HEK293 (cell line): Measurements from ENCODE around the gene MYOF.

Experiments
- GFI1B ChIP-seq: fragments of 450-650 bp; formaldehyde crosslinking; IDR thresholded peaks from 2 replicates; pipeline ENCODE4 v1.5.1; 2016; ENCODE audit warnings: missing biosample characterization, missing genetic modification characterization
- GLIS2 ChIP-seq: fragments of 450-650 bp; formaldehyde crosslinking; IDR thresholded peaks from 2 replicates; pipeline ENCODE4 v1.5.1; 2016; ENCODE audit warnings: missing biosample characterization, missing genetic modification characterization
- IKZF3 ChIP-seq: fragments of 450-650 bp; IDR thresholded peaks from 2 replicates; pipeline ENCODE4 v1.5.0; 2018; ENCODE audit warnings: missing biosample characterization, mild to moderate bottlenecking, missing genetic modification characterization, moderate library complexity
- KLF1 ChIP-seq: fragments of 450-650 bp; formaldehyde crosslinking; IDR thresholded peaks from 2 replicates; pipeline ENCODE4 v1.5.1; 2016; ENCODE audit warnings: missing biosample characterization, missing genetic modification characterization
- KLF10 ChIP-seq: fragments of 450-650 bp; IDR thresholded peaks from 2 replicates; pipeline ENCODE4 v1.5.1; 2018; ENCODE audit warnings: missing biosample characterization, mild to moderate bottlenecking, missing genetic modification characterization
- MYNN ChIP-seq: fragments of 450-650 bp; formaldehyde crosslinking; IDR thresholded peaks from 2 replicates; pipeline ENCODE4 v1.5.1; 2016; ENCODE audit warnings: missing biosample characterization, missing genetic modification characterization, borderline replicate concordance
- ZBTB21 ChIP-seq: fragments of 450-650 bp; formaldehyde crosslinking; IDR thresholded peaks from 2 replicates; pipeline ENCODE4 v1.5.1; 2017; ENCODE audit warnings: missing biosample characterization, missing genetic modification characterization
- ZFP37 ChIP-seq: fragments of 450-650 bp; formaldehyde crosslinking; IDR thresholded peaks from 2 replicates; pipeline ENCODE4 v1.5.1; 2016; ENCODE audit warnings: missing biosample characterization, missing genetic modification characterization
- ZNF112 ChIP-seq: fragments of 450-650 bp; formaldehyde crosslinking; IDR thresholded peaks from 2 replicates; pipeline ENCODE4 v1.5.0; 2017; ENCODE audit warnings: missing biosample characterization, missing genetic modification characterization
- ZNF132 ChIP-seq: fragments of 450-650 bp; formaldehyde crosslinking; IDR thresholded peaks from 2 replicates; pipeline ENCODE4 v1.5.1; 2017; ENCODE audit warnings: missing biosample characterization, missing genetic modification characterization, borderline replicate concordance
- ZNF133 ChIP-seq: fragments of 450-650 bp; formaldehyde crosslinking; IDR thresholded peaks from 2 replicates; pipeline ENCODE4 v1.5.1; 2016; ENCODE audit warnings: missing biosample characterization, missing genetic modification characterization
- ZNF155 ChIP-seq: fragments of 450-650 bp; formaldehyde crosslinking; IDR thresholded peaks from 2 replicates; pipeline ENCODE4 v1.5.1; 2016; ENCODE audit warnings: missing biosample characterization, missing genetic modification characterization
- ZNF2 ChIP-seq: fragments of 450-650 bp; formaldehyde crosslinking; IDR thresholded peaks from 2 replicates; pipeline ENCODE4 v1.5.1; 2016; ENCODE audit warnings: missing biosample characterization, missing genetic modification characterization
- ZNF239 ChIP-seq: fragments of 450-650 bp; formaldehyde crosslinking; IDR thresholded peaks from 2 replicates; pipeline ENCODE4 v1.5.1; 2016; ENCODE audit warnings: missing biosample characterization, missing genetic modification characterization
- ZNF24 ChIP-seq: fragments of 450-650 bp; formaldehyde crosslinking; IDR thresholded peaks from 2 replicates; pipeline ENCODE4 v1.5.1; 2016; ENCODE audit warnings: missing biosample characterization, missing genetic modification characterization
- ZNF324 ChIP-seq: fragments of 450-650 bp; formaldehyde crosslinking; IDR thresholded peaks from 2 replicates; pipeline ENCODE4 v1.5.1; 2016; ENCODE audit warnings: missing biosample characterization, missing genetic modification characterization
- ZNF335 ChIP-seq: fragments of 450-650 bp; formaldehyde crosslinking; conservative IDR thresholded peaks from 2 replicates; pipeline ENCODE4 v1.5.1; 2016; ENCODE audit warnings: missing biosample characterization, missing genetic modification characterization
- ZNF341 ChIP-seq: fragments of 450-650 bp; formaldehyde crosslinking; IDR thresholded peaks from 2 replicates; pipeline ENCODE4; 2016; ENCODE audit warnings: low read depth, missing biosample characterization, missing genetic modification characterization
- ZNF37A ChIP-seq: fragments of 450-650 bp; IDR thresholded peaks from 2 replicates; pipeline ENCODE4 v1.5.1; 2018; ENCODE audit warnings: missing biosample characterization, missing genetic modification characterization
- ZNF501 ChIP-seq: fragments of 450-650 bp; formaldehyde crosslinking; IDR thresholded peaks from 2 replicates; pipeline ENCODE4 v1.5.1; 2016; ENCODE audit warnings: missing biosample characterization, missing genetic modification characterization
- ZNF558 ChIP-seq: fragments of 450-650 bp; formaldehyde crosslinking; IDR thresholded peaks from 2 replicates; pipeline ENCODE4 v1.5.1; 2016; ENCODE audit warnings: missing biosample characterization, missing genetic modification characterization
- ZNF610 ChIP-seq: fragments of 450-650 bp; formaldehyde crosslinking; IDR thresholded peaks from 2 replicates; pipeline ENCODE4 v1.5.1; 2016; ENCODE audit warnings: missing biosample characterization, missing genetic modification characterization, borderline replicate concordance
- ZNF623 ChIP-seq: fragments of 450-650 bp; formaldehyde crosslinking; IDR thresholded peaks from 2 replicates; pipeline ENCODE4 v1.5.1; 2016; ENCODE audit warnings: missing biosample characterization, missing genetic modification characterization
- ZNF624 ChIP-seq: fragments of 450-650 bp; formaldehyde crosslinking; IDR thresholded peaks from 2 replicates; pipeline ENCODE4 v1.5.1; 2017; ENCODE audit warnings: missing biosample characterization, missing genetic modification characterization
- ZNF658 ChIP-seq: fragments of 450-650 bp; formaldehyde crosslinking; IDR thresholded peaks from 2 replicates; pipeline ENCODE4; 2016; ENCODE audit warnings: missing biosample characterization, missing genetic modification characterization
- ZNF664 ChIP-seq: fragments of 450-650 bp; formaldehyde crosslinking; IDR thresholded peaks from 2 replicates; pipeline ENCODE4 v1.5.1; 2016; ENCODE audit warnings: missing biosample characterization, missing genetic modification characterization
- ZNF747 ChIP-seq: fragments of 450-650 bp; formaldehyde crosslinking; IDR thresholded peaks from 2 replicates; pipeline ENCODE4 v1.5.1; 2016; ENCODE audit warnings: missing biosample characterization, missing genetic modification characterization
- ZSCAN23 ChIP-seq: fragments of 450-650 bp; formaldehyde crosslinking; IDR thresholded peaks from 2 replicates; pipeline ENCODE4 v1.5.1; 2016; ENCODE audit warnings: missing biosample characterization, missing genetic modification characterization
- TF ChIP-seq, protein P1 (sequence below): fragments of 450-650 bp; formaldehyde crosslinking; IDR thresholded peaks from 2 replicates; pipeline ENCODE4 v1.5.1; 2016; ENCODE audit warnings: missing biosample characterization, missing genetic modification characterization
- TF ChIP-seq, protein P2 (sequence below): fragments of 450-650 bp; formaldehyde crosslinking; IDR thresholded peaks from 2 replicates; pipeline ENCODE4 v1.5.1; 2017; ENCODE audit warnings: missing biosample characterization, mild to moderate bottlenecking, missing genetic modification characterization, moderate library complexity
- TF ChIP-seq, protein P3 (sequence below): fragments of 450-650 bp; formaldehyde crosslinking; IDR thresholded peaks from 2 replicates; pipeline ENCODE4 v1.5.1; 2016; ENCODE audit warnings: missing biosample characterization, missing genetic modification characterization
- TF ChIP-seq, protein P4 (sequence below): fragments of 450-650 bp; formaldehyde crosslinking; IDR thresholded peaks from 2 replicates; pipeline ENCODE4 v1.5.1; 2017; ENCODE audit warnings: missing biosample characterization, missing genetic modification characterization
- TF ChIP-seq, protein P5 (sequence below): fragments of 450-650 bp; formaldehyde crosslinking; IDR thresholded peaks from 2 replicates; pipeline ENCODE4 v1.5.1; 2016; ENCODE audit warnings: missing biosample characterization, missing genetic modification characterization
- TF ChIP-seq, protein P6 (sequence below): fragments of 450-650 bp; formaldehyde crosslinking; IDR thresholded peaks from 2 replicates; pipeline ENCODE4 v1.5.1; 2016; ENCODE audit warnings: missing biosample characterization, missing genetic modification characterization

Gene MYOF

DNA sequence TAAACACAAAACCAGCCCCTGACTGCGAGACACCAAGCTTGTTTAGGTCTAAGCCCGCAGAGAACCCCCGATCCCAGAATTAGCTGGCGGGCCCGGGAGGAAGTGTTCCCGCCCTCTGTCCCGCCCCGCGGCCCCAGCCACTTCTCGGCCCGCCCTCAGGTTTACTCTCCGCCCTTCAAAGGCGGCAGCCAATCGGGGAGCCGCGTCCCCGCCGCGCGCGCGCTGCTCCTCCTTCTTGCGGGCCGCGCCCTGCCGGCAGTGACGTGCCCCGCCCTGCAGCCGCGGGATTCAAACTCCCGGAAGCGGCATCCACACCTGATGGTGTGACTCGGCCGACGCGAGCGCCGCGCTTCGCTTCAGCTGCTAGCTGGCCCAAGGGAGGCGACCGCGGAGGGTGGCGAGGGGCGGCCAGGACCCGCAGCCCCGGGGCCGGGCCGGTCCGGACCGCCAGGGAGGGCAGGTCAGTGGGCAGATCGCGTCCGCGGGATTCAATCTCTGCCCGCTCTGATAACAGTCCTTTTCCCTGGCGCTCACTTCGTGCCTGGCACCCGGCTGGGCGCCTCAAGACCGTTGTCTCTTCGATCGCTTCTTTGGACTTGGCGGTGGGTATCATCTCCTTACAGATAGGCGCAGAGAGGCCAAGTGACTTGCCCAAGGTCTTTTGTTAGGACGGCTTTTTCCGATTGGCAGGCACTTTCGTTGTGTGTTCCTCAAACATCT is 14.3 kb upstream of the MYOF start, which contains the start of gene CEP55 (continued):
- peak; percentile 43; the same call in 1 of the 2 replicates for TF ChIP-seq ZNF341
- TF ChIP-seq MYNN (tag by site-specific recombination), result no peak
- TF ChIP-seq ZNF664, result no peak
- TF ChIP-seq KLF10 (tag by site-specific recombination), result peak; percentile 46; the same call in 1 of the 2 replicates
- TF ChIP-seq, protein P1, sequence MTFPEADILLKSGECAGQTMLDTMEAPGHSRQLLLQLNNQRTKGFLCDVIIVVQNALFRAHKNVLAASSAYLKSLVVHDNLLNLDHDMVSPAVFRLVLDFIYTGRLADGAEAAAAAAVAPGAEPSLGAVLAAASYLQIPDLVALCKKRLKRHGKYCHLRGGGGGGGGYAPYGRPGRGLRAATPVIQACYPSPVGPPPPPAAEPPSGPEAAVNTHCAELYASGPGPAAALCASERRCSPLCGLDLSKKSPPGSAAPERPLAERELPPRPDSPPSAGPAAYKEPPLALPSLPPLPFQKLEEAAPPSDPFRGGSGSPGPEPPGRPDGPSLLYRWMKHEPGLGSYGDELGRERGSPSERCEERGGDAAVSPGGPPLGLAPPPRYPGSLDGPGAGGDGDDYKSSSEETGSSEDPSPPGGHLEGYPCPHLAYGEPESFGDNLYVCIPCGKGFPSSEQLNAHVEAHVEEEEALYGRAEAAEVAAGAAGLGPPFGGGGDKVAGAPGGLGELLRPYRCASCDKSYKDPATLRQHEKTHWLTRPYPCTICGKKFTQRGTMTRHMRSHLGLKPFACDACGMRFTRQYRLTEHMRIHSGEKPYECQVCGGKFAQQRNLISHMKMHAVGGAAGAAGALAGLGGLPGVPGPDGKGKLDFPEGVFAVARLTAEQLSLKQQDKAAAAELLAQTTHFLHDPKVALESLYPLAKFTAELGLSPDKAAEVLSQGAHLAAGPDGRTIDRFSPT (tag by site-specific recombination), result peak; percentile 49; the same call in 1 of the 2 replicates
- no peak for TF ChIP-seq ZNF133 (tag by site-specific recombination)
- TF ChIP-seq GLIS2 (tag by site-specific recombination), result no peak
- TF ChIP-seq, protein P2, sequence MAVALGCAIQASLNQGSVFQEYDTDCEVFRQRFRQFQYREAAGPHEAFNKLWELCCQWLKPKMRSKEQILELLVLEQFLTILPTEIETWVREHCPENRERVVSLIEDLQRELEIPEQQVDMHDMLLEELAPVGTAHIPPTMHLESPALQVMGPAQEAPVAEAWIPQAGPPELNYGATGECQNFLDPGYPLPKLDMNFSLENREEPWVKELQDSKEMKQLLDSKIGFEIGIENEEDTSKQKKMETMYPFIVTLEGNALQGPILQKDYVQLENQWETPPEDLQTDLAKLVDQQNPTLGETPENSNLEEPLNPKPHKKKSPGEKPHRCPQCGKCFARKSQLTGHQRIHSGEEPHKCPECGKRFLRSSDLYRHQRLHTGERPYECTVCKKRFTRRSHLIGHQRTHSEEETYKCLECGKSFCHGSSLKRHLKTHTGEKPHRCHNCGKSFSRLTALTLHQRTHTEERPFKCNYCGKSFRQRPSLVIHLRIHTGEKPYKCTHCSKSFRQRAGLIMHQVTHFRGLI (tag by site-specific recombination), result peak; percentile 48; the same call in 1 of the 2 replicates
- peak; percentile 45 for TF ChIP-seq ZFP37 (tag by site-specific recombination)
- TF ChIP-seq, protein P3, sequence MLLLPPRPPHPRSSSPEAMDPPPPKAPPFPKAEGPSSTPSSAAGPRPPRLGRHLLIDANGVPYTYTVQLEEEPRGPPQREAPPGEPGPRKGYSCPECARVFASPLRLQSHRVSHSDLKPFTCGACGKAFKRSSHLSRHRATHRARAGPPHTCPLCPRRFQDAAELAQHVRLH (tag by site-specific recombination), result no peak
- no peak for TF ChIP-seq ZNF155 (tag by site-specific recombination)
- TF ChIP-seq ZNF37A (tag by site-specific recombination), result no peak
- no peak for TF ChIP-seq ZNF112 (tag by site-specific recombination)
- TF ChIP-seq ZNF132 (tag by site-specific recombination), result no peak
- no peak; the same call in 1 of the 2 replicates for TF ChIP-seq ZNF2
- TF ChIP-seq, protein P4, sequence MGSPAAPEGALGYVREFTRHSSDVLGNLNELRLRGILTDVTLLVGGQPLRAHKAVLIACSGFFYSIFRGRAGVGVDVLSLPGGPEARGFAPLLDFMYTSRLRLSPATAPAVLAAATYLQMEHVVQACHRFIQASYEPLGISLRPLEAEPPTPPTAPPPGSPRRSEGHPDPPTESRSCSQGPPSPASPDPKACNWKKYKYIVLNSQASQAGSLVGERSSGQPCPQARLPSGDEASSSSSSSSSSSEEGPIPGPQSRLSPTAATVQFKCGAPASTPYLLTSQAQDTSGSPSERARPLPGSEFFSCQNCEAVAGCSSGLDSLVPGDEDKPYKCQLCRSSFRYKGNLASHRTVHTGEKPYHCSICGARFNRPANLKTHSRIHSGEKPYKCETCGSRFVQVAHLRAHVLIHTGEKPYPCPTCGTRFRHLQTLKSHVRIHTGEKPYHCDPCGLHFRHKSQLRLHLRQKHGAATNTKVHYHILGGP (tag by site-specific recombination), result no peak
- TF ChIP-seq ZNF239 (tag by site-specific recombination), result no peak
- TF ChIP-seq ZNF558 (tag by site-specific recombination), result no peak
- TF ChIP-seq ZNF501, result peak; percentile 55; the same call in 1 of the 2 replicates
- TF ChIP-seq KLF1 (tag by site-specific recombination), result peak; percentile 93
- TF ChIP-seq ZNF747 (tag by site-specific recombination), result no peak
- peak; percentile 19; the same call in 1 of the 2 replicates for TF ChIP-seq GFI1B (tag by site-specific recombination)
- TF ChIP-seq, protein P5, sequence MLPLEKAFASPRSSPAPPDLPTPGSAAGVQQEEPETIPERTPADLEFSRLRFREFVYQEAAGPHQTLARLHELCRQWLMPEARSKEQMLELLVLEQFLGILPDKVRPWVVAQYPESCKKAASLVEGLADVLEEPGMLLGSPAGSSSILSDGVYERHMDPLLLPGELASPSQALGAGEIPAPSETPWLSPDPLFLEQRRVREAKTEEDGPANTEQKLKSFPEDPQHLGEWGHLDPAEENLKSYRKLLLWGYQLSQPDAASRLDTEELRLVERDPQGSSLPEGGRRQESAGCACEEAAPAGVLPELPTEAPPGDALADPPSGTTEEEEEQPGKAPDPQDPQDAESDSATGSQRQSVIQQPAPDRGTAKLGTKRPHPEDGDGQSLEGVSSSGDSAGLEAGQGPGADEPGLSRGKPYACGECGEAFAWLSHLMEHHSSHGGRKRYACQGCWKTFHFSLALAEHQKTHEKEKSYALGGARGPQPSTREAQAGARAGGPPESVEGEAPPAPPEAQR (tag by site-specific recombination), result no peak
- TF ChIP-seq ZNF324 (tag by site-specific recombination), result no peak
- peak; percentile 39; the same call in 1 of the 2 replicates for TF ChIP-seq IKZF3 (tag by site-specific recombination)
- no peak for TF ChIP-seq ZNF623 (tag by site-specific recombination)
- no peak for TF ChIP-seq ZNF624 (tag by site-specific recombination)
- no peak for TF ChIP-seq ZNF658
- TF ChIP-seq ZBTB21, result no peak
- TF ChIP-seq, protein P6, sequence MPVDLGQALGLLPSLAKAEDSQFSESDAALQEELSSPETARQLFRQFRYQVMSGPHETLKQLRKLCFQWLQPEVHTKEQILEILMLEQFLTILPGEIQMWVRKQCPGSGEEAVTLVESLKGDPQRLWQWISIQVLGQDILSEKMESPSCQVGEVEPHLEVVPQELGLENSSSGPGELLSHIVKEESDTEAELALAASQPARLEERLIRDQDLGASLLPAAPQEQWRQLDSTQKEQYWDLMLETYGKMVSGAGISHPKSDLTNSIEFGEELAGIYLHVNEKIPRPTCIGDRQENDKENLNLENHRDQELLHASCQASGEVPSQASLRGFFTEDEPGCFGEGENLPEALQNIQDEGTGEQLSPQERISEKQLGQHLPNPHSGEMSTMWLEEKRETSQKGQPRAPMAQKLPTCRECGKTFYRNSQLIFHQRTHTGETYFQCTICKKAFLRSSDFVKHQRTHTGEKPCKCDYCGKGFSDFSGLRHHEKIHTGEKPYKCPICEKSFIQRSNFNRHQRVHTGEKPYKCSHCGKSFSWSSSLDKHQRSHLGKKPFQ (tag by site-specific recombination), result peak; percentile 96
- TF ChIP-seq ZNF335 (tag by site-specific recombination), result peak; percentile 90
- no peak for TF ChIP-seq ZNF24 (tag by site-specific recombination)
- no peak for TF ChIP-seq ZSCAN23
- TF ChIP-seq ZNF610 (tag by site-specific recombination), result no peak
